Motor neuron (in vitro differentiated cells): ENCODE measurements around the gene AFF3. TPM values are rescaled to one million over a fixed set of nuclear protein-coding genes. Genes with fewer than 3 reads are reported as not detected.
"Not testable (repeated sequence)": the region's sequence is repeated elsewhere in the genome, so short reads cannot be mapped to it uniquely, and the experiment has no call there.

ENCODE experiments used
- ATAC-seq, 8 experiments: fragments of 200-7000 bp; cut with Tn5 transposase; replicated peaks in 6 of 8; 2 replicates each; pipeline ENCODE4 v1.8.0; 2021; ENCODE audit warnings: mild to moderate bottlenecking in 8 of 8, moderate library complexity in 8 of 8
- H3K27ac ChIP-seq, 2 donors: fragments of 250-450 bp; sonication (Bioruptor Pico); 2 replicates each; pipeline ENCODE4 v1.9.0; 2021; ENCODE audit warnings: antibody characterized with exemption in 2 of 2, mild to moderate bottlenecking in 2 of 2, moderate library complexity in 1 of 2
- H3K4me1 ChIP-seq, 2 donors: fragments of 250-450 bp; sonication (Bioruptor Pico); replicated peaks in 1 of 2; 2 replicates each; pipeline ENCODE4 v1.6.1; 2021; ENCODE audit warnings: antibody characterized with exemption in 2 of 2, mild to moderate bottlenecking in 2 of 2, moderate library complexity in 1 of 2
- H3K4me3 ChIP-seq, 5 donors: fragments of 250-450 bp; sonication (Bioruptor Pico); 2 replicates each; pipeline ENCODE4 v1.9.0; 2021; ENCODE audit warnings: antibody characterized with exemption in 5 of 5, mild to moderate bottlenecking in 5 of 5, moderate library complexity in 4 of 5
- WGBS, 10 experiments: fragments of 450-650 bp; shearing (Covaris generic); methylation state at CpG; one replicate each; pipeline ENCODE4 v1.0.0; 2022; 5-methylcytosine and 5-hydroxymethylcytosine counted together
- in situ Hi-C, 9 experiments: fragments of 400-800 bp; cut with MboI; loops; one replicate each; pipeline ENCODE4 v1.15.0; 2021; ENCODE audit warnings: low sequenced_read_pairs in 9 of 9, low pct_unique_long_range_greater_than_20kb in 2 of 9; ENCODE audit not compliant: unreplicated experiment in 9 of 9
- total RNA-seq, 8 experiments: library from RNA; unstranded; fragments of 300-600 nt; gene quantifications; 2 replicates each; pipeline versions ENCODE4 v1.2.3 to v1.2.4, GENCODE V29; 2022

The AFF3 gene
- total RNA-seq, 8 experiments from 2014 or later, result 0.99 to 33.6 (median 16.7) TPM

GRCh38 chr2:99514357-99514756, 628.0 kb downstream of the AFF3 start:
- 35 to 100% (median 92%) methylated on average over 2 to 4 of the region's 4 CpGs; no CpG with 5 or more reads in 1 of the 10 experiments for WGBS, 10 experiments
- in situ Hi-C loops, result no loop called here

GRCh38 chr2:99512181-99512591, 630.2 kb downstream of the AFF3 start:
- in situ Hi-C loops, result no loop called here
- no peak for ATAC-seq
- 0 to 100% (median 78%) methylated on average over 1 of the region's 1 CpG; no CpG with 5 or more reads in 1 of the 10 experiments for WGBS, 10 experiments
- Histone ChIP-seq H3K4me1 (no peaks in the 10 kb centered on the region), H3K27ac (no peak overlapping the region), H3K4me3 (no peak overlapping the region)

More at GRCh38 chr2:99514357-99514756, 628.0 kb downstream of the AFF3 start:
- Histone ChIP-seq H3K27ac (no peak overlapping the region), H3K4me3 (no peak overlapping the region), H3K4me1 (no peaks in the 10 kb centered on the region)
- ATAC-seq, result no peak

GRCh38 chr2:99509387-99509786, 633.0 kb downstream of the AFF3 start:
- H3K4me3 ChIP-seq, result no peak overlapping the region
- no peaks in the 10 kb centered on the region for H3K4me1 ChIP-seq
- in situ Hi-C loops, result no loop called here
- ATAC-seq, result no peak
- H3K27ac ChIP-seq, result no peak overlapping the region
- WGBS, 10 experiments, result 33 to 100% (median 78%) methylated on average over 1 to 4 of the region's 4 CpGs

- in situ Hi-C loops, result no loop called here
- no peak overlapping the region for H3K4me3 ChIP-seq
- no peak overlapping the region for H3K27ac ChIP-seq
- 28 to 93% (median 79%) methylated on average over 2 to 7 of the region's 7 CpGs for WGBS, 10 experiments
- ATAC-seq, result peak in 1 of 8 experiments; percentile 57
- H3K4me1 ChIP-seq, result no peaks in the 10 kb centered on the region
Observed at GRCh38 chr2:99507937-99508818, 634.2 kb downstream of the AFF3 start.

- WGBS, 10 experiments, result 20 to 87% (median 77%) methylated on average over 3 to 4 of the region's 4 CpGs
- ATAC-seq, result no peak
- H3K27ac ChIP-seq, result no peak overlapping the region
- in situ Hi-C loops, result no loop called here
- no peak overlapping the region for H3K4me3 ChIP-seq
- H3K4me1 ChIP-seq, result no peaks in the 10 kb centered on the region
Observed at GRCh38 chr2:99504844-99505584, 637.4 kb downstream of the AFF3 start.

GRCh38 chr2:99503662-99504416, 638.6 kb downstream of the AFF3 start:
- H3K27ac ChIP-seq, ATAC-seq, H3K4me3 ChIP-seq, H3K4me1 ChIP-seq, in situ Hi-C loops: not testable (repeated sequence)
- WGBS, 10 experiments, result 35 to 100% (median 91%) methylated on average over 2 to 8 of the region's 8 CpGs

GRCh38 chr2:99496021-99496420, 646.4 kb downstream of the AFF3 start:
- Histone ChIP-seq H3K27ac (no peak overlapping the region), H3K4me3 (no peak overlapping the region), H3K4me1 (no peaks in the 10 kb centered on the region)
- 70 to 100% (median 85%) methylated on average over 1 to 2 of the region's 2 CpGs for WGBS, 10 experiments
- in situ Hi-C loops, result loop anchor here in 1 of 9 experiments (25.0 kb wide), 1 partner anchor 309 kb away; the partner anchor contains the start of genes MITD1 and MRPL30
- no peak for ATAC-seq

Other genes with a start within 250 kb of the AFF3 start
- gene LONRF2, start 179.9 kb upstream of the AFF3 start, total RNA-seq, result 10 to 100 TPM in 4 of 8 experiments, 1 to 10 TPM in 1, under 1 TPM in 3; 0.10 to 50.5 (median 9.2) TPM